Gastroesophageal sphincter (tissue), 3 donors: ENCODE measurements around the gene CNN2.

Experiments used
- CTCF ChIP-seq, 4 experiments: fragments of 200-600 bp in 2 of 4; fragments of 450-650 bp in 2 of 4; sonication (generic) in 1 of 4; IDR thresholded peaks; one replicate each; pipeline ENCODE4 v1.5.1; 2017 to 2019; ENCODE audit warnings: antibody characterized with exemption in 4 of 4, mild to moderate bottlenecking in 2 of 4, moderate library complexity in 2 of 4
- EP300 ChIP-seq: sonication (generic); formaldehyde crosslinking; IDR thresholded peaks from one replicate; pipeline ENCODE4 v1.6.1; 2017; ENCODE audit warnings: antibody characterized with exemption, mild to moderate bottlenecking
- POLR2A ChIP-seq, 2 donors: fragments of 450-650 bp; IDR thresholded peaks; one replicate each; pipeline ENCODE4 v1.6.1; 2017; ENCODE audit warnings: antibody characterized with exemption in 2 of 2, mild to moderate bottlenecking in 2 of 2, moderate library complexity in 1 of 2

DNA sequence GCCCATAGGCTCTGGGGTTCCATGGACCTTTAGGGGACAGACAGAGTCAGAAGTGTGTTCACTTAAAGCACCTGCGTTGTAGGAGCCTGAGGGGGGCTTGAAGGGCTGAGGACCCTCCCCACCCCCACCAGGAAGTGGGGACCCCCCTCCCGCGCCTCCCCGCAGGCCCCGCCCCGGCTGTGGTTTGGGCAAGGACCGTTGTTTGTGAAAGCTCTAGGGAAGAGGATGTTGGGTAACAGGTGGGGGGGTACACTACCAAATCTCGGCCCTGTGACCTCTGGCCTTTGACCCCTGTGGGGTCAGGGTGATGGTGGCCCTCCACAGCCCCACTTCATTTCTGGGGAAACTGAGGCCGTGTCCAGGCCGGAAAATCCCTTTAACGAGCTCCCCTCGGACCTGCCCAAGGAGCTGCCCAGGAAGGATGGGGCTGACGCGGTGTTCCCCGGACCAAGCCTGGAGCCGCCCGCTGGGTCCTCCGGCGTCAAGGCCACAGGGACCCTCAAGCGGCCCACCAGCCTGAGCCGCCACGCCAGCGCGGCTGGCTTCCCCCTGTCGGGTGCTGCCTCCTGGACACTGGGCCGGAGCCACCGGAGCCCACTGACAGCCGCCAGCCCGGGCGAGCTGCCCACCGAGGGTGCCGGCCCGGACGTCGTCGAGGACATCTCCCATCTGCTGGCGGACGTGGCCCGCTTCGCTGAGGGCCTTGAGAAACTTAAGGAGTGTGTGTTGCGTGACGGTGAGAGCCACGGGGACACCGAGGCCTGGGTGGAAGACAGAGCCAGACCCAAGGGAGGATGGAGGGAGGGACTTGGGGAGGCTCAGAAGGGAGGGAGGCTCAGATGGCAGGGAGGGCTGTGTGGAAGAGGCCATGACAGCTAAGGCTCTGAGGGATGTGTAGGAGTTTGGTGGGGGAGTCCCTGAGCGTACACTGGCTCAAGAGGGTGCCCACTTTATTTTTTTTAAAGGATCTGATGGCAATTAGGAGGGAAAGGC lies 41.9 kb downstream of the CNN2 start:
- no peak for TF ChIP-seq CTCF (IDR thresholded peaks at IDR 0.05)
- no peak for TF ChIP-seq POLR2A (IDR thresholded peaks at IDR 0.05)
- no peak for TF ChIP-seq EP300
